Gastroesophageal sphincter (tissue), 3 donors: ENCODE measurements around the gene GPX5.

Experiments used
- CTCF ChIP-seq, 4 experiments: fragments of 200-600 bp in 2 of 4; fragments of 450-650 bp in 2 of 4; sonication (generic) in 1 of 4; IDR thresholded peaks; one replicate each; pipeline ENCODE4 v1.5.1; 2017 to 2019; ENCODE audit warnings: antibody characterized with exemption in 4 of 4, mild to moderate bottlenecking in 2 of 4, moderate library complexity in 2 of 4
- EP300 ChIP-seq: sonication (generic); formaldehyde crosslinking; IDR thresholded peaks from one replicate; pipeline ENCODE4 v1.6.1; 2017; ENCODE audit warnings: antibody characterized with exemption, mild to moderate bottlenecking
- POLR2A ChIP-seq, 2 donors: fragments of 450-650 bp; IDR thresholded peaks; one replicate each; pipeline ENCODE4 v1.6.1; 2017; ENCODE audit warnings: antibody characterized with exemption in 2 of 2, mild to moderate bottlenecking in 2 of 2, moderate library complexity in 1 of 2

DNA sequence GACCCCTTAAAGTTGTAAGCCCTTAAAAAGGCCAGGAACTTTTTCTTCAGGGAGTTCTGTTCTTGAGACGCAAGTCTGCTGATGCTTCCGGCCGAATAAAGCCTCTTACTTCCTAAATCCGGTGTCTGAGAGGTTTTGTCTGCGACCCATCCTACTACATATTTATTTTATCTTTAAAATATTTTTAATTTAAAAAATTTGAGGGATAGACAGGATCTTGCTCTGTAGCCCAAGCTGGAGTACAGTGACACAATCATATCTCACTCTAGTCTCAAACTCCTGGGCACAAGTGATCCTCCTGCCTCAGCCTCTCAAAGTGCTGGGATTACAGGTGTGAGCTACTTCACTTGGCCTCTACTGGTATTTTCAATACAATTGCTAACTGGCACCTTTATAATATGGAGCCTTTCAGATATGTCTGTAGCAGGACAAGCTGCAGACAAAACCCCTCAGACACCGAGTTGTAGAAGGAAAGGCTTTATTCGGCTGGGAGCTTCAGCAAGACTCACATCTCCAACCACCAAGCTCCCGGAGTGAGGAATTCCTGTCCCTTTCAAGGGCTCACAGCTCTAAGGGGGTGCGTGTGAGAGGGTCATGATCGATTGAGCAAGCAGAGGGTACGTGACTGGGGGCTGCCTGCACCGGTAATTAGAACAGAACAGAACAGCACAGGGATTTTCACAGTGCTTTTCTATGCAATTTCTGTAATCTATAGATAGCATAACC lies 41.0 kb downstream of the GPX5 start:
- TF ChIP-seq CTCF (IDR thresholded peaks at IDR 0.05) (no peak), EP300 (no peak), POLR2A (IDR thresholded peaks at IDR 0.05) (no peak)
